ENCODE results near the gene POLG2.
A peak's percentile ranks its signal among the peaks of the same experiment; 100 is the strongest.

Gene POLG2

GRCh38 chr17:64491034-64491860, 5.6 kb downstream of the POLG2 start:
- peak; percentile 71 for TF ChIP-seq CTCF (IDR thresholded peaks at IDR 0.05; ENCODE audit: extremely low read depth, insufficient read depth, missing control alignments)
- in situ Hi-C loops (cut with MboI; ENCODE audit: low pct_unique_long_range_greater_than_20kb, low sequenced_read_pairs, unreplicated experiment), result no loop called here
- no peak for DNase-seq (ENCODE audit: low spot score)

GRCh38 chr17:64488301-64488700, 8.6 kb downstream of the POLG2 start:
- in situ Hi-C loops (cut with MboI; ENCODE audit: low pct_unique_long_range_greater_than_20kb, low sequenced_read_pairs, unreplicated experiment), result loop anchor here (5.0 kb wide), 1 partner anchor 66 kb away; no protein-coding TSS in a partner anchor
- DNase-seq (ENCODE audit: low spot score), result no peak
- no peak for TF ChIP-seq CTCF (IDR thresholded peaks at IDR 0.05; ENCODE audit: extremely low read depth, insufficient read depth, missing control alignments)

- in situ Hi-C loops (cut with MboI; ENCODE audit: low pct_unique_long_range_greater_than_20kb, low sequenced_read_pairs, unreplicated experiment), result no loop called here
- no peak for TF ChIP-seq CTCF (IDR thresholded peaks at IDR 0.05; ENCODE audit: extremely low read depth, insufficient read depth, missing control alignments)
- DNase-seq (ENCODE audit: low spot score), result no peak
Observed at GRCh38 chr17:64484380-64484779, 12.5 kb downstream of the POLG2 start.

- in situ Hi-C loops (cut with MboI; ENCODE audit: low pct_unique_long_range_greater_than_20kb, low sequenced_read_pairs, unreplicated experiment), result no loop called here
- TF ChIP-seq CTCF (IDR thresholded peaks at IDR 0.05; ENCODE audit: extremely low read depth, insufficient read depth, missing control alignments), result no peak
- no peak for DNase-seq (ENCODE audit: low spot score)
Observed at GRCh38 chr17:64480951-64481350, 15.9 kb downstream of the POLG2 start.

GRCh38 chr17:64477849-64478248, 19.0 kb downstream of the POLG2 start:
- DNase-seq (ENCODE audit: low spot score), result no peak
- TF ChIP-seq CTCF (IDR thresholded peaks at IDR 0.05; ENCODE audit: extremely low read depth, insufficient read depth, missing control alignments), result no peak
- in situ Hi-C loops (cut with MboI; ENCODE audit: low pct_unique_long_range_greater_than_20kb, low sequenced_read_pairs, unreplicated experiment), result no loop called here

- in situ Hi-C loops (cut with MboI; ENCODE audit: low pct_unique_long_range_greater_than_20kb, low sequenced_read_pairs, unreplicated experiment), result no loop called here
- DNase-seq (ENCODE audit: low spot score), result no peak
- no peak for TF ChIP-seq CTCF (IDR thresholded peaks at IDR 0.05; ENCODE audit: extremely low read depth, insufficient read depth, missing control alignments)
Observed at GRCh38 chr17:64472564-64472963, 24.3 kb downstream of the POLG2 start.

Data from GM13977 (cell line).